GM12872 (cell line): Measurements from ENCODE around the gene PEPD.

Source experiments
- CTCF ChIP-seq: IDR thresholded peaks from 3 replicates; pipeline ENCODE4 v1.5.1; 2011; ENCODE audit warnings: low read depth, mild to moderate bottlenecking, low read length, moderate library complexity; ENCODE audit not compliant: insufficient read depth

PEPD gene

GRCh38 chr19:33375156-33375836 lies 146.3 kb downstream of the PEPD start:
- no peak for TF ChIP-seq CTCF

- no peak for TF ChIP-seq CTCF
Measured at GRCh38 chr19:33374236-33374714, 147.3 kb downstream of the PEPD start.

GRCh38 chr19:33373453-33374235 lies 147.9 kb downstream of the PEPD start, which contains the start of gene CEBPG:
Gene CEBPG (plus strand): TSS chr19:33373709. CDS start chr19:33379240, 5,531 bp downstream.
- no peak for TF ChIP-seq CTCF

GRCh38 chr19:33370783-33371182 lies 150.8 kb downstream of the PEPD start:
- no peak for TF ChIP-seq CTCF

GRCh38 chr19:33368074-33368864 lies 153.3 kb downstream of the PEPD start:
- no peak for TF ChIP-seq CTCF

- TF ChIP-seq CTCF: no peak
Measured at GRCh38 chr19:33366897-33367296, 154.7 kb downstream of the PEPD start.

- TF ChIP-seq CTCF: no peak
Measured at GRCh38 chr19:33366127-33366526, 155.5 kb downstream of the PEPD start.
